ENCODE results near the gene ARID5A.

DNA sequence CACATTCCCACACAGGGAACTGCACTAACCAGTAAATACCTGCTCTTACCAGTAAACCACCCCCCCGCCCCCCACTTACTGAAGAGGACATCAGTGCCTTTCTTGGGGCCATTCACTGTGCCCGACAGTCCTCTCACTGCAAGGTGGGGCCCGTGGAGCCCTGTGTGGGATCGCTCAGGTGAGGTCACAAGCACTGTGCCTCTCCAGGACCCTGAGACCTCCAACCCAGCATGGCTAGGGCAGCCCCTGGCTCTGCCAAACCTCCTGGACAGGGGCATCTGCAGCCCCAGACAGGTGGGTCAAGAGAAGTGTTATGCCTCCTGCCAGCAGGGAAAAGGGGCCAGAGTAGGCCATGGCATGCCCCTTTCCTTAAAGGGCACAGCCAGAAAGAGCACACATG lies 24.7 kb upstream of the ARID5A start:
- TF ChIP-seq EZH2 (IDR thresholded peaks at IDR 0.05; ENCODE audit: borderline replicate concordance, insufficient read depth, low read length, poor library complexity, severe bottlenecking) (no peak), TAF1 (IDR thresholded peaks at IDR 0.05; ENCODE audit: low read depth) (no peak), MXI1 (conservative IDR thresholded peaks at IDR 0.05; ENCODE audit: poor library complexity, severe bottlenecking) (no peak), RAD21 (conservative IDR thresholded peaks at IDR 0.05) (no peak), SMC3 (conservative IDR thresholded peaks at IDR 0.05; ENCODE audit: poor library complexity) (no peak)
- TF ChIP-seq, protein P1, sequence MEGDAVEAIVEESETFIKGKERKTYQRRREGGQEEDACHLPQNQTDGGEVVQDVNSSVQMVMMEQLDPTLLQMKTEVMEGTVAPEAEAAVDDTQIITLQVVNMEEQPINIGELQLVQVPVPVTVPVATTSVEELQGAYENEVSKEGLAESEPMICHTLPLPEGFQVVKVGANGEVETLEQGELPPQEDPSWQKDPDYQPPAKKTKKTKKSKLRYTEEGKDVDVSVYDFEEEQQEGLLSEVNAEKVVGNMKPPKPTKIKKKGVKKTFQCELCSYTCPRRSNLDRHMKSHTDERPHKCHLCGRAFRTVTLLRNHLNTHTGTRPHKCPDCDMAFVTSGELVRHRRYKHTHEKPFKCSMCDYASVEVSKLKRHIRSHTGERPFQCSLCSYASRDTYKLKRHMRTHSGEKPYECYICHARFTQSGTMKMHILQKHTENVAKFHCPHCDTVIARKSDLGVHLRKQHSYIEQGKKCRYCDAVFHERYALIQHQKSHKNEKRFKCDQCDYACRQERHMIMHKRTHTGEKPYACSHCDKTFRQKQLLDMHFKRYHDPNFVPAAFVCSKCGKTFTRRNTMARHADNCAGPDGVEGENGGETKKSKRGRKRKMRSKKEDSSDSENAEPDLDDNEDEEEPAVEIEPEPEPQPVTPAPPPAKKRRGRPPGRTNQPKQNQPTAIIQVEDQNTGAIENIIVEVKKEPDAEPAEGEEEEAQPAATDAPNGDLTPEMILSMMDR (IDR thresholded peaks at IDR 0.05; ENCODE audit: poor library complexity, severe bottlenecking), result no peak
